AG04449 (cell line): Measurements from ENCODE around the gene ARHGEF11.
A peak's percentile ranks its signal among the peaks of the same experiment; 100 is the strongest.
"Not testable (repeated sequence)": the region's sequence is repeated elsewhere in the genome, so short reads cannot be mapped to it uniquely, and the experiment has no call there.

Source experiments
- CTCF ChIA-PET: fragments of 350-600 bp; formaldehyde crosslinking; extraction: SDS; loops from one replicate; lab custom pipeline; 2021; ENCODE audit warnings: antibody characterized with exemption; lab: Yijun Ruan, JAX
- POLR2A ChIA-PET: fragments of 400-600, 350-600 bp; formaldehyde crosslinking; extraction: SDS; loops from one replicate; lab custom pipeline; 2020; ENCODE audit warnings: antibody characterized with exemption, inconsistent platforms; lab: Yijun Ruan, JAX
- DNase-seq: peaks from one replicate; pipeline ENCODE4 v3.0.0-alpha.2; 2010; ENCODE audit warnings: low read depth, low spot score
- H3K4me3 ChIP-seq: 2 replicates; pipeline ENCODE4 v1.5.1; 2011; ENCODE audit warnings: low read depth, mild to moderate bottlenecking, control low read depth, low read length
- CTCF ChIP-seq: IDR thresholded peaks from one replicate; pipeline ENCODE4 v1.5.1; 2011; ENCODE audit warnings: mild to moderate bottlenecking, moderate library complexity, low read length, control low read depth, inconsistent platforms; ENCODE audit not compliant: insufficient read depth; ENCODE audit errors: missing control alignments

Gene ARHGEF11

GRCh38 chr1:157069601-157070000 lies 24.1 kb upstream of the ARHGEF11 start:
- no peak for DNase-seq
- TF ChIP-seq CTCF, result no peak
- ChIA-PET CTCF (interaction anchor here (1.0 to 3.0 kb wide), 5 partner anchors 11 to 99 kb away, joined by 3 to 16 read pairs (median 3); no protein-coding TSS in a partner anchor), POLR2A (no interaction called here)
- no peak overlapping the region for H3K4me3 ChIP-seq

GRCh38 chr1:157059241-157059640 lies 13.7 kb upstream of the ARHGEF11 start:
- DNase-seq, POLR2A ChIA-PET, H3K4me3 ChIP-seq, CTCF ChIA-PET: not testable (repeated sequence)

GRCh38 chr1:157056269-157056668 lies 10.7 kb upstream of the ARHGEF11 start:
- DNase-seq, result no peak
- ChIA-PET POLR2A (no interaction called here), CTCF (no interaction called here)
- no peak overlapping the region for H3K4me3 ChIP-seq
- no peak for TF ChIP-seq CTCF

- H3K4me3 ChIP-seq, DNase-seq, POLR2A ChIA-PET: not testable (repeated sequence)
- CTCF ChIA-PET, result interaction anchor here (0.6 kb wide), 1 partner anchor 100 kb away, joined by 3 read pairs; no protein-coding TSS in a partner anchor
Observed at GRCh38 chr1:157055729-157056128, 10.2 kb upstream of the ARHGEF11 start.

- DNase-seq, result no peak
Observed at GRCh38 chr1:157050836-157051235, 5.3 kb upstream of the ARHGEF11 start.

GRCh38 chr1:157047062-157047410 lies 1.5 kb upstream of the ARHGEF11 start:
- CTCF ChIA-PET, result interaction anchor here (1.0 kb wide), 1 partner anchor 27 kb away, joined by 3 read pairs; no protein-coding TSS in a partner anchor
- no peak for TF ChIP-seq CTCF
- POLR2A ChIA-PET, result no interaction called here
- no peak overlapping the region for H3K4me3 ChIP-seq
- no peak for DNase-seq

More at GRCh38 chr1:157050836-157051235, 5.3 kb upstream of the ARHGEF11 start:
- ChIA-PET POLR2A (no interaction called here), CTCF (interaction anchor here (1.1 to 1.3 kb wide), 2 partner anchors 11 to 76 kb away, joined by 3 read pairs; no protein-coding TSS in a partner anchor)
- no peak overlapping the region for H3K4me3 ChIP-seq
- TF ChIP-seq CTCF, result no peak

GRCh38 chr1:157044326-157044725 lies 1.2 kb downstream of the ARHGEF11 start:
- DNase-seq, result no peak
- TF ChIP-seq CTCF, result no peak
- ChIA-PET CTCF (interaction anchor here (0.7 to 1.6 kb wide), 4 partner anchors 12 to 45 kb away, joined by 3 to 6 read pairs (median 4); no protein-coding TSS in a partner anchor), POLR2A (no interaction called here)
- peak overlapping the region; percentile 70 for H3K4me3 ChIP-seq
